Esophagus (tissue), 2 donors: ENCODE measurements around the gene ZBED4. TPM values are rescaled to one million over a fixed set of nuclear protein-coding genes. Genes with fewer than 3 reads are reported as not detected.

Experiments
- H3K27ac ChIP-seq, 2 donors: one replicate each; pipeline ENCODE4 v1.5.1; 2013; ENCODE audit warnings: low read depth in 2 of 2, mild to moderate bottlenecking in 2 of 2, inconsistent platforms in 1 of 2, low read length in 1 of 2, moderate library complexity in 1 of 2
- H3K27me3 ChIP-seq, 2 donors: one replicate each; pipeline ENCODE4 v1.6.1; 2013; ENCODE audit warnings: low read length in 2 of 2, control low read depth in 1 of 2, mild to moderate bottlenecking in 1 of 2; ENCODE audit not compliant: insufficient read depth in 2 of 2, control insufficient read depth in 1 of 2
- H3K36me3 ChIP-seq, 2 donors: one replicate each; pipeline ENCODE4 v1.6.1; 2013; ENCODE audit warnings: low read length in 1 of 2; ENCODE audit not compliant: control insufficient read depth in 2 of 2, insufficient read depth in 2 of 2
- H3K4me1 ChIP-seq, 2 donors: one replicate each; pipeline ENCODE4 v1.6.1; 2013; ENCODE audit warnings: low read length in 1 of 2; ENCODE audit not compliant: control insufficient read depth in 2 of 2, insufficient read depth in 2 of 2
- H3K4me3 ChIP-seq, 2 donors: one replicate each; pipeline ENCODE4 v1.5.1; 2013; ENCODE audit warnings: low read length in 2 of 2, mild to moderate bottlenecking in 2 of 2, low read depth in 1 of 2, moderate library complexity in 1 of 2
- H3K9me3 ChIP-seq, 2 donors: one replicate each; pipeline ENCODE4 v1.6.1; 2013; ENCODE audit warnings: mild to moderate bottlenecking in 2 of 2, low read depth in 1 of 2, low read length in 1 of 2, moderate library complexity in 1 of 2; ENCODE audit not compliant: control insufficient read depth in 2 of 2, insufficient read depth in 1 of 2
- WGBS, 2 donors: extraction: QIAGEN DNeasy Blood & Tissue Kit; methylation state at CpG; one replicate each; pipeline ENCODE4 v1.1.7; 2013; 5-methylcytosine and 5-hydroxymethylcytosine counted together
- polyA plus RNA-seq, 2 donors: library from polyadenylated mRNA; stranded (reverse); fragments of 200-250 nt; gene quantifications; one replicate each; pipeline ENCODE4 v1.2.3, GENCODE V29; 2013
- donor health status: healthy with polysubstance abuse.
- donor health status: Bipolar disorder and iron deficiency.

ZBED4 gene
- polyA plus RNA-seq, 2 donors = 4.7 to 4.9 TPM

- Histone ChIP-seq H3K9me3 (no peaks in the 10 kb centered on the region), H3K27me3 (no peaks in the 10 kb centered on the region), H3K36me3 (peaks cover 0 to 3% of the 10 kb centered on the region in 2 donors), H3K4me3 (no peak overlapping the region), H3K27ac (no peak overlapping the region), H3K4me1 (peaks cover 0 to 2% of the 10 kb centered on the region in 2 donors)
- WGBS, 2 donors = 84 to 88% methylated on average over 8 of the region's 8 CpGs
Measured at GRCh38 chr22:49894322-49895054, 40.8 kb downstream of the ZBED4 start.

- Histone ChIP-seq H3K36me3 (peaks cover 4 to 8% of the 10 kb centered on the region in 2 donors), H3K9me3 (no peaks in the 10 kb centered on the region), H3K4me3 (no peak overlapping the region), H3K27me3 (no peaks in the 10 kb centered on the region), H3K27ac (no peak overlapping the region), H3K4me1 (peaks cover 0 to 2% of the 10 kb centered on the region in 2 donors)
- 90 to 93% methylated on average over 5 of the region's 5 CpGs for WGBS, 2 donors
Measured at GRCh38 chr22:49896201-49896600, 42.6 kb downstream of the ZBED4 start.

GRCh38 chr22:49897015-49897684 is 43.5 kb downstream of the ZBED4 start:
- Histone ChIP-seq H3K27ac (no peak overlapping the region), H3K9me3 (peaks cover 0 to 6% of the 10 kb centered on the region in 2 donors), H3K36me3 (peaks cover 6 to 18% of the 10 kb centered on the region in 2 donors), H3K4me1 (peaks cover 0 to 2% of the 10 kb centered on the region in 2 donors), H3K27me3 (no peaks in the 10 kb centered on the region), H3K4me3 (no peak overlapping the region)
- 96 to 97% methylated on average over 8 of the region's 8 CpGs for WGBS, 2 donors

GRCh38 chr22:49899530-49899929 is 45.9 kb downstream of the ZBED4 start:
- peaks cover 0 to 2% of the 10 kb centered on the region in 2 donors for H3K4me1 ChIP-seq
- peaks cover 6 to 34% of the 10 kb centered on the region in 2 donors for H3K36me3 ChIP-seq
- WGBS, 2 donors = 88 to 91% methylated on average over 6 of the region's 6 CpGs
- H3K27me3 ChIP-seq = no peaks in the 10 kb centered on the region
- no peak overlapping the region for H3K27ac ChIP-seq
- H3K9me3 ChIP-seq = peaks cover 0 to 6% of the 10 kb centered on the region in 2 donors
- no peak overlapping the region for H3K4me3 ChIP-seq

- Histone ChIP-seq H3K36me3 (peaks cover 7 to 34% of the 10 kb centered on the region in 2 donors), H3K4me1 (no peaks in the 10 kb centered on the region), H3K9me3 (peaks cover 0 to 6% of the 10 kb centered on the region in 2 donors), H3K27ac (no peak overlapping the region), H3K4me3 (no peak overlapping the region), H3K27me3 (no peaks in the 10 kb centered on the region)
- WGBS, 2 donors = 89 to 91% methylated on average over 30 of the region's 30 CpGs
Measured at GRCh38 chr22:49900441-49901230, 47.0 kb downstream of the ZBED4 start.

- WGBS, 2 donors = 94 to 96% methylated on average over 11 of the region's 11 CpGs
- Histone ChIP-seq H3K9me3 (peaks cover 0 to 8% of the 10 kb centered on the region in 2 donors), H3K27ac (no peak overlapping the region)
Measured at GRCh38 chr22:49901457-49901856, 47.8 kb downstream of the ZBED4 start.

GRCh38 chr22:49903322-49904039 is 49.8 kb downstream of the ZBED4 start:
- Histone ChIP-seq H3K36me3 (peaks cover 16 to 56% of the 10 kb centered on the region in 2 donors), H3K4me3 (no peak overlapping the region)
- WGBS, 2 donors = 91 to 92% methylated on average over 17 of the region's 17 CpGs

More at GRCh38 chr22:49901457-49901856, 47.8 kb downstream of the ZBED4 start:
- Histone ChIP-seq H3K4me3 (no peak overlapping the region), H3K36me3 (peaks cover 11 to 41% of the 10 kb centered on the region in 2 donors), H3K4me1 (no peaks in the 10 kb centered on the region), H3K27me3 (no peaks in the 10 kb centered on the region)

GRCh38 chr22:49904040-49904369 is 50.4 kb downstream of the ZBED4 start:
- H3K27ac ChIP-seq = no peak overlapping the region
- no peaks in the 10 kb centered on the region for H3K27me3 ChIP-seq
- WGBS, 2 donors = 91 to 92% methylated on average over 11 of the region's 11 CpGs
- peaks cover 16 to 58% of the 10 kb centered on the region in 2 donors for H3K36me3 ChIP-seq
- peaks cover 0 to 10% of the 10 kb centered on the region in 2 donors for H3K9me3 ChIP-seq
- no peaks in the 10 kb centered on the region for H3K4me1 ChIP-seq
- H3K4me3 ChIP-seq = no peak overlapping the region

More at GRCh38 chr22:49903322-49904039, 49.8 kb downstream of the ZBED4 start:
- no peaks in the 10 kb centered on the region for H3K4me1 ChIP-seq
- H3K27ac ChIP-seq = no peak overlapping the region
- H3K9me3 ChIP-seq = peaks cover 0 to 10% of the 10 kb centered on the region in 2 donors
- H3K27me3 ChIP-seq = no peaks in the 10 kb centered on the region

- H3K4me1 ChIP-seq = no peaks in the 10 kb centered on the region
- H3K27me3 ChIP-seq = no peaks in the 10 kb centered on the region
- peaks cover 15 to 61% of the 10 kb centered on the region in 2 donors for H3K36me3 ChIP-seq
- no peak overlapping the region for H3K4me3 ChIP-seq
- 96% methylated on average over 18 of the region's 18 CpGs for WGBS, 2 donors
- no peak overlapping the region for H3K27ac ChIP-seq
- H3K9me3 ChIP-seq = peaks cover 0 to 10% of the 10 kb centered on the region in 2 donors
Measured at GRCh38 chr22:49905465-49905864, 51.8 kb downstream of the ZBED4 start.
